Cardiac muscle cell (in vitro differentiated cells and primary cell): Measurements from ENCODE around the gene HORMAD2. TPM values are rescaled to one million over a fixed set of nuclear protein-coding genes. Genes with fewer than 3 reads are reported as not detected.
A peak's percentile ranks its signal among the peaks of the same experiment; 100 is the strongest.

Experiments used
- DNase-seq, 2 donors: peaks; one replicate each; pipeline versions ENCODE4 v3.0.0 to v3.0.0-alpha.2; 2010 to 2017; ENCODE audit warnings: low read depth in 1 of 2, low spot score in 1 of 2
- H3K27ac ChIP-seq: fragments of 200-600 bp; sonication (generic); 2 replicates; pipeline ENCODE4 v1.5.1; 2016
- H3K27me3 ChIP-seq: fragments of 200-600 bp; sonication (generic); 2 replicates; pipeline ENCODE4 v1.6.0; 2016; ENCODE audit warnings: control low read depth
- H3K36me3 ChIP-seq: fragments of 200-600 bp; sonication (generic); 2 replicates; pipeline ENCODE4 v1.5.1; 2016; ENCODE audit warnings: control low read depth
- H3K4me1 ChIP-seq: fragments of 200-600 bp; sonication (generic); 2 replicates; pipeline ENCODE4 v1.8.1; 2017; ENCODE audit warnings: low read depth, mild to moderate bottlenecking, mixed run types
- H3K4me3 ChIP-seq: fragments of 200-600 bp; sonication (generic); 2 replicates; pipeline ENCODE4 v1.5.1; 2016; ENCODE audit warnings: mild to moderate bottlenecking
- H3K9me3 ChIP-seq: fragments of 200-600 bp; sonication (generic); 2 replicates; pipeline ENCODE4 v1.5.1; 2017; ENCODE audit warnings: low read depth, mild to moderate bottlenecking, control low read depth
- polyA plus RNA-seq: library from polyadenylated mRNA; unstranded; fragments of >200 nt; fragmentation: Nextera tagmentation; extraction: Ambion mirVana; gene quantifications from 2 replicates; pipeline ENCODE4 v1.2.1, GENCODE V29; 2016
- total RNA-seq: library from RNA; depleted of rRNA; stranded (reverse); fragments of >200 nt; gene quantifications from 2 replicates; pipeline ENCODE4 v1.2.3, GENCODE V29; 2016
- TF ChIP-seq, protein P1 (sequence below): IDR thresholded peaks from 2 replicates; pipeline ENCODE4 v1.5.1; 2012; ENCODE audit warnings: low read depth, mild to moderate bottlenecking, low read length

Gene HORMAD2, protein sequence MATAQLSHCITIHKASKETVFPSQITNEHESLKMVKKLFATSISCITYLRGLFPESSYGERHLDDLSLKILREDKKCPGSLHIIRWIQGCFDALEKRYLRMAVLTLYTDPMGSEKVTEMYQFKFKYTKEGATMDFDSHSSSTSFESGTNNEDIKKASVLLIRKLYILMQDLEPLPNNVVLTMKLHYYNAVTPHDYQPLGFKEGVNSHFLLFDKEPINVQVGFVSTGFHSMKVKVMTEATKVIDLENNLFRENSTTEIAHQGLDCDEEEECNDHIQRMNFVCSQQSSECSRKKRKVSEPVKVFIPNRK
- total RNA-seq (not detected in 2 replicates), polyA plus RNA-seq (not detected in 2 replicates)

DNA sequence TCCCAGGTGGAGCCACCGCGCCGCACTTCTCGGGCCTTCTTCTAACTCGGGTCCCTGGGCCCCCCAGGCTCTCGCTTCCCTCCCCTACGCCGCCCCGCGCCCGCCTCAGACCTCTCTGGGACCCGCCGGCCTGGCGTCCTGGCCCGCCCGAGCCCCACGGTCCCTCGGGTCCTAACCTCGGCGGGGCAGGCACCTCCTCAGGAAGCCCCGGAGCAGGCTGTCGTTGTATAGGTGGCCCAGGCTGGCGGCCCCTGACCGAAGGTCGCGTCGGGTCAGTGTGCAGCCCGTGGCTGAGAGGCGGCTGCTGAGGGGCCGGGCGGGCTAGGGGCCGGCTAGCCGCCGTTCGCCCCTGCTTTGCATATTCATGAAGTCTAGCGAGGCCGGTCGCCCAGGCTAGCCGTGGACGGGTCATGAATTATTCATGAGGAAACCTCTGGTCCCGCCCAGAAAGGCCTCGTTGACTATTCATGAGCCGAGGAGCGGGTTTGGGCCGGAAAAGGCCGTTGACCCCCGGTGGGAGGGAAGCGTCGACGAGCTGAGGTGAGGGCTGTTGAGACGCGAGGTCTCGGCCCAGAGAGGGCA is at the start of gene HORMAD2:
HORMAD2 (plus strand) TSS at position 513 of the 582 bp plus-strand sequence. CDS start 13,489 bp downstream, outside the sequence.
- DNase-seq, result peak; percentile 24 to 77
- H3K27ac ChIP-seq, result no peak within 1 kb of the TSS
- H3K4me3 ChIP-seq, result no peak within 1 kb of the TSS
- no peaks in the 10 kb centered on the region for H3K9me3 ChIP-seq
- TF ChIP-seq, protein P1, sequence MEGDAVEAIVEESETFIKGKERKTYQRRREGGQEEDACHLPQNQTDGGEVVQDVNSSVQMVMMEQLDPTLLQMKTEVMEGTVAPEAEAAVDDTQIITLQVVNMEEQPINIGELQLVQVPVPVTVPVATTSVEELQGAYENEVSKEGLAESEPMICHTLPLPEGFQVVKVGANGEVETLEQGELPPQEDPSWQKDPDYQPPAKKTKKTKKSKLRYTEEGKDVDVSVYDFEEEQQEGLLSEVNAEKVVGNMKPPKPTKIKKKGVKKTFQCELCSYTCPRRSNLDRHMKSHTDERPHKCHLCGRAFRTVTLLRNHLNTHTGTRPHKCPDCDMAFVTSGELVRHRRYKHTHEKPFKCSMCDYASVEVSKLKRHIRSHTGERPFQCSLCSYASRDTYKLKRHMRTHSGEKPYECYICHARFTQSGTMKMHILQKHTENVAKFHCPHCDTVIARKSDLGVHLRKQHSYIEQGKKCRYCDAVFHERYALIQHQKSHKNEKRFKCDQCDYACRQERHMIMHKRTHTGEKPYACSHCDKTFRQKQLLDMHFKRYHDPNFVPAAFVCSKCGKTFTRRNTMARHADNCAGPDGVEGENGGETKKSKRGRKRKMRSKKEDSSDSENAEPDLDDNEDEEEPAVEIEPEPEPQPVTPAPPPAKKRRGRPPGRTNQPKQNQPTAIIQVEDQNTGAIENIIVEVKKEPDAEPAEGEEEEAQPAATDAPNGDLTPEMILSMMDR, result no peak
- H3K4me1 ChIP-seq, result no peaks in the 10 kb centered on the region
- H3K36me3 ChIP-seq, result no peaks in the 10 kb centered on the region
- peaks cover 11% of the 10 kb centered on the region for H3K27me3 ChIP-seq

DNA sequence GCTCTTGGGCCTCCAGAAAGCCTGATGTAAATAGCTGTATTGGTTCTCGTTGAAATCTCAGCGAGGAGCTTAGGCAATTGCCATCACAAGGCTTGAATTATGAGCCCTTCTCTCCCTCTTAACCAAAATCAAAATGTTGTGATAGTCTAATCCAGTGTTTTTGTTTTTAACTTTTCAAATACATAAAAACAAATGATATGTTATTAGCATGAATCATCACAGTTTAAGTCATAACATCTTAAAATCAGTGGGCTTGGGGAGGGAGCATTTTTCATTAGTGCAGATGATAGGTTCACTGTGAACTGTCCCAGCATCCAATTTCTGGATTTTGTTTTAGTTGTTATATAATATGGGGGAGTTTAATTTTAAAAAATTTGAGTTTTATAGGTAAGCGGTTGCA is 48.9 kb upstream of the HORMAD2 start:
- DNase-seq, result no peak
- no peaks in the 10 kb centered on the region for H3K36me3 ChIP-seq
- no peak overlapping the region for H3K27ac ChIP-seq
- TF ChIP-seq, protein P1, result no peak
- no peaks in the 10 kb centered on the region for H3K9me3 ChIP-seq
- H3K27me3 ChIP-seq, result no peaks in the 10 kb centered on the region
- H3K4me3 ChIP-seq, result no peak overlapping the region
- peaks cover 6% of the 10 kb centered on the region for H3K4me1 ChIP-seq

DNA sequence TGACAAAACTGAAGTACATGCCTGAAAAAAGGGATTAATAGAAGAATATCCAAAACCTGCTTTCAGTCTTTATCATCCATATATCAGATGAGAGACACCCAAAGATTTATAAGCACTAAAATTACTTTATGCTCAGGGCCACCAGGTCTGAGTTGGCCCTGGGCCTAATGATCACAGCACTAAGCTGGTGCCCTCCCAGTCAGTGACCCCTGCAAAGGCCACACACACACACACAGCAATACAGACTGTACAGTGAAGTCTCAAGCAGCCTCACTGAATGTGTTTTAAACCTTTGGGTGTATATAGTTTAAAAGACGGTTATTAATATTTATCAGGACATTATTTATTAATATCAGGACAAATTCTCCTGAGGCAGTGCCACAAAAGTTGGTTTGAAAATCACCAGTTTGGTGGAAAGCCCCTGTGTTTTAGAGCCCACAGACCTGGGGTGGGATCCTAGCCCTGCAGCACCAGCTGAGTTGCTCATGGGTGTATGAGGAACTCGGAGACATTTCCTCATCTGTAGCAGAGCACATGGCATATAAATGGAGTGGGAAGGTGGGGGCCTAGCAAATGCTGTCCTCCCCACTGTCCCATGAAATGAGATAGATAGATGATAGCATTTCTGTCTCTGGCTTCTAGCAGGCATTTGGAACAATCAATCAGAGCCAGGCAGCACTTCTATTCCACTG is 48.4 kb upstream of the HORMAD2 start:
- Histone ChIP-seq H3K9me3 (no peaks in the 10 kb centered on the region), H3K4me1 (peaks cover 6% of the 10 kb centered on the region), H3K4me3 (no peak overlapping the region), H3K36me3 (no peaks in the 10 kb centered on the region), H3K27ac (peak overlapping the region; percentile 29), H3K27me3 (no peaks in the 10 kb centered on the region)
- TF ChIP-seq, protein P1, result no peak
- DNase-seq, result no peak

DNA sequence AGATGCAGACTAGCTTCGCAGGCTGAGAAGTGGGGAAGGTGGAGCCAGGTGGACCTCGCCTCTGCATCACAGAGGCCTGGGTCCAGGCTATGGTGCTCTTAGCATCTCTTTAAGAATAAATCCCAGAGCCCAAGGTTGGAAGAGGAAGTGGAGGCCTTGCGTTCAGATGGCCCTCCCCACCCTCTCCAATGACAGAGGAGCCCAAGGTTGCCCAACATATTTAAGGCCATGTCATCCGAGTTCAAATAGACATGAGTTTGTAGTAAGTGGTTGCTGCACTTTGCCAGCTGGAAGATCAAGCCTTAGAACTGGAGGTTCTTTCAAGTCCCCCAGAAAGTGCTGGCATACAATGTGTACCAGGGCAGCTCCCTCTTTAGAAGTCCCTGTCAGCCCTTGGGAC is 47.1 kb upstream of the HORMAD2 start:
- Histone ChIP-seq H3K36me3 (no peaks in the 10 kb centered on the region), H3K27me3 (no peaks in the 10 kb centered on the region), H3K27ac (no peak overlapping the region), H3K4me3 (no peak overlapping the region), H3K4me1 (peaks cover 6% of the 10 kb centered on the region), H3K9me3 (no peaks in the 10 kb centered on the region)
- TF ChIP-seq, protein P1, result no peak
- no peak for DNase-seq

DNA sequence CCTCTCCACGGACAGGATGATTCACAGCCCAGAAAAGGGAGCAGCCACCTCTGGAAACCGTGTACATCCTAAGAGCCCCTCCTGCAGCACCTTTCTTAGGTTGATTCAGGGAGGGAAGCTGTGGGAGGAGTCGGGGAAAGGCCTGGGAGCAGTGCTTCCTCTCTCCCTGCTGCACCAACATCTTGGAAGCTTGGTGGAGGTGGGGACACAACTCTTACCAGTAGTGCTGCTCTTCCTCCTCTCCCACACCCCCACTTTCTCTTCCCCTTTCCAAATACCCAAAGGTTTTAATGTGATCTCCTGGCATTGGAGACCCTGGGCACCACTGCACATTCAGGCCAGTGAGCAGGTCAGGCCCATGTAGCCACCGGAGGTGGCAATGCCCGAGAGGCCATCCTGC is 46.4 kb upstream of the HORMAD2 start:
- TF ChIP-seq, protein P1, result no peak
- Histone ChIP-seq H3K4me1 (peaks cover 6% of the 10 kb centered on the region), H3K4me3 (no peak overlapping the region), H3K9me3 (no peaks in the 10 kb centered on the region), H3K27me3 (no peaks in the 10 kb centered on the region), H3K27ac (no peak overlapping the region), H3K36me3 (no peaks in the 10 kb centered on the region)
- no peak for DNase-seq
